GM23338 (cell line): ENCODE data around the gene GPR6. TPM values are rescaled to one million over a fixed set of nuclear protein-coding genes. Genes with fewer than 3 reads are reported as not detected.

Experiments
- ATAC-seq: fragments of 200-7000 bp; cut with Tn5 transposase; 3 replicates; pipeline ENCODE4 v1.9.1; 2020
- DNase-seq: peaks from one replicate; pipeline ENCODE4 v3.0.0-alpha.2; 2015; ENCODE audit warnings: low spot score
- H2AFZ ChIP-seq: fragments of 200-600 bp; sonication (generic); 2 replicates; pipeline ENCODE4 v1.8.0; 2016; ENCODE audit warnings: antibody characterized with exemption, mild to moderate bottlenecking, moderate library complexity
- H3F3A ChIP-seq: fragments of 200-600 bp; sonication (generic); replicated peaks from 2 replicates; pipeline ENCODE4 v1.8.0; 2017; ENCODE audit warnings: antibody characterized with exemption, mixed run types, low read depth
- H3K27ac ChIP-seq: fragments of 200-600 bp; sonication (generic); 2 replicates; pipeline ENCODE4 v1.6.1; 2016; ENCODE audit warnings: low read depth
- H3K27me3 ChIP-seq: fragments of 200-600 bp; sonication (generic); 2 replicates; pipeline ENCODE4 v1.8.0; 2016; ENCODE audit warnings: mild to moderate bottlenecking, mixed run types, moderate library complexity; ENCODE audit not compliant: insufficient read depth
- H3K36me3 ChIP-seq: fragments of 200-600 bp; sonication (generic); 2 replicates; pipeline ENCODE4 v1.8.0; 2016; ENCODE audit warnings: mild to moderate bottlenecking; ENCODE audit not compliant: insufficient read depth
- H3K4me1 ChIP-seq: fragments of 200-600 bp; sonication (generic); 2 replicates; pipeline ENCODE4 v1.8.0; 2016; ENCODE audit warnings: mild to moderate bottlenecking, moderate library complexity; ENCODE audit not compliant: insufficient read depth
- H3K4me2 ChIP-seq: fragments of 200-600 bp; sonication (generic); 2 replicates; pipeline ENCODE4 v1.7.1; 2017; ENCODE audit warnings: mixed run types
- H3K4me3 ChIP-seq: fragments of 200-600 bp; sonication (generic); 2 replicates; pipeline ENCODE4 v1.6.1; 2016; ENCODE audit warnings: mixed run types
- H3K79me2 ChIP-seq: fragments of 200-600 bp; sonication (generic); replicated peaks from 2 replicates; pipeline ENCODE4 v1.8.0; 2017; ENCODE audit warnings: mild to moderate bottlenecking; ENCODE audit not compliant: insufficient read depth
- H3K9me2 ChIP-seq: fragments of 200-600 bp; sonication (generic); 2 replicates; pipeline ENCODE4 v1.8.0; 2017; ENCODE audit not compliant: insufficient read depth
- H4K20me1 ChIP-seq: fragments of 200-600 bp; sonication (generic); replicated peaks from 2 replicates; pipeline ENCODE4 v1.8.0; 2017; ENCODE audit warnings: mild to moderate bottlenecking; ENCODE audit not compliant: insufficient read depth
- H3K27ac Mint-ChIP-seq: 2 replicates; pipeline ENCODE4 v1.8.0; 2020; ENCODE audit warnings: inconsistent platforms, mild to moderate bottlenecking, moderate library complexity, mixed read lengths
- H3K27me3 Mint-ChIP-seq: 3 replicates; pipeline ENCODE4 v1.8.0; 2022; ENCODE audit warnings: low read depth, mild to moderate bottlenecking, moderate library complexity, mixed read lengths, inconsistent platforms; ENCODE audit not compliant: insufficient read depth, poor library complexity
- H3K36me3 Mint-ChIP-seq: 3 replicates; pipeline ENCODE4 v1.8.0; 2021; ENCODE audit warnings: low read depth, mild to moderate bottlenecking, inconsistent platforms, moderate library complexity, mixed read lengths
- H3K4me1 Mint-ChIP-seq: 3 replicates; pipeline ENCODE4 v1.8.0; 2020; ENCODE audit warnings: mild to moderate bottlenecking, inconsistent platforms, mixed read lengths
- H3K4me3 Mint-ChIP-seq: 3 replicates; pipeline ENCODE4 v1.8.0; 2021; ENCODE audit warnings: moderate library complexity, mild to moderate bottlenecking, inconsistent platforms, mixed read lengths
- H3K9me3 Mint-ChIP-seq: 3 replicates; pipeline ENCODE4 v1.8.0; 2020; ENCODE audit warnings: moderate library complexity, mild to moderate bottlenecking, inconsistent platforms, mixed read lengths
- CREB1 ChIP-seq: fragments of 250-450 bp; sonication (Bioruptor Pico); IDR thresholded peaks from 2 replicates; pipeline ENCODE4 v1.5.0; 2020; ENCODE audit warnings: low read depth, mild to moderate bottlenecking, moderate library complexity
- EZH2 ChIP-seq: fragments of 200-600 bp; sonication (generic); IDR thresholded peaks from one replicate; pipeline ENCODE4 v1.8.0; 2017; ENCODE audit warnings: antibody characterized with exemption, mild to moderate bottlenecking, low read depth; ENCODE audit not compliant: unreplicated experiment
- EZH2phosphoT487 ChIP-seq: fragments of 200-600 bp; sonication (generic); IDR thresholded peaks from one replicate; pipeline ENCODE4 v1.8.1; 2018; ENCODE audit warnings: antibody characterized with exemption; ENCODE audit not compliant: unreplicated experiment
- JUNB ChIP-seq: IDR thresholded peaks from one replicate; pipeline ENCODE4 v1.6.1; 2016; ENCODE audit warnings: antibody characterized with exemption; ENCODE audit not compliant: unreplicated experiment
- NANOG ChIP-seq: IDR thresholded peaks from 2 replicates; pipeline ENCODE4 v1.6.1; 2016; ENCODE audit warnings: antibody characterized with exemption, borderline replicate concordance
- POLR2AphosphoS5 ChIP-seq: IDR thresholded peaks from 2 replicates; pipeline ENCODE4 v1.6.1; 2016; ENCODE audit warnings: antibody characterized with exemption, low read depth
- STAT1 ChIP-seq: IDR thresholded peaks from one replicate; pipeline ENCODE4 v1.6.1; 2016; ENCODE audit warnings: antibody characterized with exemption; ENCODE audit not compliant: unreplicated experiment
- ZNF114 ChIP-seq: fragments of 250-450 bp; sonication (Bioruptor Pico); IDR thresholded peaks from 2 replicates; pipeline ENCODE4 v1.5.0; 2020; ENCODE audit warnings: mild to moderate bottlenecking, moderate library complexity
- ZNF331 ChIP-seq: fragments of 250-450 bp; sonication (Bioruptor Pico); IDR thresholded peaks from 2 replicates; pipeline ENCODE4 v1.5.0; 2020; ENCODE audit warnings: low read depth, mild to moderate bottlenecking, moderate library complexity
- polyA plus RNA-seq: library from polyadenylated mRNA; unstranded; fragments of >200 nt; fragmentation: Nextera tagmentation; extraction: Ambion mirVana; gene quantifications from 2 replicates; pipeline ENCODE4 v1.2.1, GENCODE V29; 2016
- total RNA-seq: library from RNA; depleted of rRNA; stranded (reverse); fragments of >200 nt; shearing (Covaris generic); gene quantifications from 2 replicates; pipeline ENCODE4 v1.2.3, GENCODE V29; 2014
- TF ChIP-seq, protein P1 (sequence below), 2 experiments: fragments of 200-600 bp in 1 of 2; sonication (generic) in 1 of 2; conservative IDR thresholded peaks; 2 replicates each; pipeline versions ENCODE4 v1.5.1 to v1.6.1; 2016 to 2017; ENCODE audit warnings: antibody characterized with exemption in 2 of 2, low read depth in 2 of 2, mild to moderate bottlenecking in 2 of 2, moderate library complexity in 1 of 2
- TF ChIP-seq, protein P2 (sequence below): IDR thresholded peaks from one replicate; pipeline ENCODE4 v1.6.1; 2018; ENCODE audit warnings: antibody characterized with exemption; ENCODE audit not compliant: unreplicated experiment
- TF ChIP-seq, protein P3 (sequence below): IDR thresholded peaks from 2 replicates; pipeline ENCODE4 v1.6.1; 2016; ENCODE audit warnings: antibody characterized with exemption
- TF ChIP-seq, protein P4 (sequence below): fragments of 250-450 bp; sonication (Bioruptor Pico); IDR thresholded peaks from 2 replicates; pipeline ENCODE4 v1.5.0; 2020; ENCODE audit warnings: mild to moderate bottlenecking, moderate library complexity

Gene GPR6
- total and polyA plus RNA-seq, 2 experiments from 2014 or later, result 0.49 TPM; not detected in 1

DNA sequence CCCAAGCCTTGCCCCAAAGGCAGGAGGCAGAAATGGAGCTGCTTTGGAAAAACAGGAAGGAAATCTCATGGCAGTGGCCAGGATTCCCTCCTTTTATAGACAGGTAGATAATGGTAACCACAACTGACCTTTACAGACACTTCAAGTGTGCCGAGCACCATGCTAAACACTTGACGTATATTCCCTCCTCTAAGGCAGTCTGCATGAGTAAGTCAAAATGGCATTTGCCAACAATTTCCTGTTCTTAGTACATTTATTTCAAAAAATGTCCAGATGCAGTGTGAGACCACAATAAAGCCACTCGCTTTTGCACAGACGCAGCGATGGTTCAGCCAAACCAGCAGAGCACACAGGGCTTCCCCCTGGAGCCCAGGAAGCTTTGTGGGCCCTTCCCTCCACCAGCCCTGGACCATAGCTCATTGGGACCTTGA lies 16.5 kb upstream of the GPR6 start:
- peaks cover 12% of the 10 kb centered on the region; the same call in 2 of the 3 replicates for H3K36me3 Mint-ChIP-seq
- H3K4me2 ChIP-seq, result no peak overlapping the region
- no peak for DNase-seq

More for the DNA sequence above, 16.5 kb upstream of the GPR6 start:
- Mint-ChIP-seq H3K27me3 (peaks cover 5% of the 10 kb centered on the region), H3K9me3 (peaks cover 24% of the 10 kb centered on the region), H3K27ac (no peak overlapping the region), H3K4me3 (no peak overlapping the region), H3K4me1 (peaks cover 2% of the 10 kb centered on the region; the same call in 1 of the 3 replicates)
- no peak overlapping the region for H2AFZ ChIP-seq
- no peak for TF ChIP-seq STAT1
- TF ChIP-seq, protein P1, sequence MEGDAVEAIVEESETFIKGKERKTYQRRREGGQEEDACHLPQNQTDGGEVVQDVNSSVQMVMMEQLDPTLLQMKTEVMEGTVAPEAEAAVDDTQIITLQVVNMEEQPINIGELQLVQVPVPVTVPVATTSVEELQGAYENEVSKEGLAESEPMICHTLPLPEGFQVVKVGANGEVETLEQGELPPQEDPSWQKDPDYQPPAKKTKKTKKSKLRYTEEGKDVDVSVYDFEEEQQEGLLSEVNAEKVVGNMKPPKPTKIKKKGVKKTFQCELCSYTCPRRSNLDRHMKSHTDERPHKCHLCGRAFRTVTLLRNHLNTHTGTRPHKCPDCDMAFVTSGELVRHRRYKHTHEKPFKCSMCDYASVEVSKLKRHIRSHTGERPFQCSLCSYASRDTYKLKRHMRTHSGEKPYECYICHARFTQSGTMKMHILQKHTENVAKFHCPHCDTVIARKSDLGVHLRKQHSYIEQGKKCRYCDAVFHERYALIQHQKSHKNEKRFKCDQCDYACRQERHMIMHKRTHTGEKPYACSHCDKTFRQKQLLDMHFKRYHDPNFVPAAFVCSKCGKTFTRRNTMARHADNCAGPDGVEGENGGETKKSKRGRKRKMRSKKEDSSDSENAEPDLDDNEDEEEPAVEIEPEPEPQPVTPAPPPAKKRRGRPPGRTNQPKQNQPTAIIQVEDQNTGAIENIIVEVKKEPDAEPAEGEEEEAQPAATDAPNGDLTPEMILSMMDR (conservative IDR thresholded peaks at IDR 0.05; ENCODE audit: low read depth in 2 of 2), result no peak
- TF ChIP-seq, protein P2, sequence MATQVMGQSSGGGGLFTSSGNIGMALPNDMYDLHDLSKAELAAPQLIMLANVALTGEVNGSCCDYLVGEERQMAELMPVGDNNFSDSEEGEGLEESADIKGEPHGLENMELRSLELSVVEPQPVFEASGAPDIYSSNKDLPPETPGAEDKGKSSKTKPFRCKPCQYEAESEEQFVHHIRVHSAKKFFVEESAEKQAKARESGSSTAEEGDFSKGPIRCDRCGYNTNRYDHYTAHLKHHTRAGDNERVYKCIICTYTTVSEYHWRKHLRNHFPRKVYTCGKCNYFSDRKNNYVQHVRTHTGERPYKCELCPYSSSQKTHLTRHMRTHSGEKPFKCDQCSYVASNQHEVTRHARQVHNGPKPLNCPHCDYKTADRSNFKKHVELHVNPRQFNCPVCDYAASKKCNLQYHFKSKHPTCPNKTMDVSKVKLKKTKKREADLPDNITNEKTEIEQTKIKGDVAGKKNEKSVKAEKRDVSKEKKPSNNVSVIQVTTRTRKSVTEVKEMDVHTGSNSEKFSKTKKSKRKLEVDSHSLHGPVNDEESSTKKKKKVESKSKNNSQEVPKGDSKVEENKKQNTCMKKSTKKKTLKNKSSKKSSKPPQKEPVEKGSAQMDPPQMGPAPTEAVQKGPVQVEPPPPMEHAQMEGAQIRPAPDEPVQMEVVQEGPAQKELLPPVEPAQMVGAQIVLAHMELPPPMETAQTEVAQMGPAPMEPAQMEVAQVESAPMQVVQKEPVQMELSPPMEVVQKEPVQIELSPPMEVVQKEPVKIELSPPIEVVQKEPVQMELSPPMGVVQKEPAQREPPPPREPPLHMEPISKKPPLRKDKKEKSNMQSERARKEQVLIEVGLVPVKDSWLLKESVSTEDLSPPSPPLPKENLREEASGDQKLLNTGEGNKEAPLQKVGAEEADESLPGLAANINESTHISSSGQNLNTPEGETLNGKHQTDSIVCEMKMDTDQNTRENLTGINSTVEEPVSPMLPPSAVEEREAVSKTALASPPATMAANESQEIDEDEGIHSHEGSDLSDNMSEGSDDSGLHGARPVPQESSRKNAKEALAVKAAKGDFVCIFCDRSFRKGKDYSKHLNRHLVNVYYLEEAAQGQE, result no peak
- TF ChIP-seq JUNB, result no peak
- TF ChIP-seq NANOG, result no peak
- TF ChIP-seq, protein P3, sequence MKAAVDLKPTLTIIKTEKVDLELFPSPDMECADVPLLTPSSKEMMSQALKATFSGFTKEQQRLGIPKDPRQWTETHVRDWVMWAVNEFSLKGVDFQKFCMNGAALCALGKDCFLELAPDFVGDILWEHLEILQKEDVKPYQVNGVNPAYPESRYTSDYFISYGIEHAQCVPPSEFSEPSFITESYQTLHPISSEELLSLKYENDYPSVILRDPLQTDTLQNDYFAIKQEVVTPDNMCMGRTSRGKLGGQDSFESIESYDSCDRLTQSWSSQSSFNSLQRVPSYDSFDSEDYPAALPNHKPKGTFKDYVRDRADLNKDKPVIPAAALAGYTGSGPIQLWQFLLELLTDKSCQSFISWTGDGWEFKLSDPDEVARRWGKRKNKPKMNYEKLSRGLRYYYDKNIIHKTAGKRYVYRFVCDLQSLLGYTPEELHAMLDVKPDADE, result no peak
- TF ChIP-seq, protein P4, sequence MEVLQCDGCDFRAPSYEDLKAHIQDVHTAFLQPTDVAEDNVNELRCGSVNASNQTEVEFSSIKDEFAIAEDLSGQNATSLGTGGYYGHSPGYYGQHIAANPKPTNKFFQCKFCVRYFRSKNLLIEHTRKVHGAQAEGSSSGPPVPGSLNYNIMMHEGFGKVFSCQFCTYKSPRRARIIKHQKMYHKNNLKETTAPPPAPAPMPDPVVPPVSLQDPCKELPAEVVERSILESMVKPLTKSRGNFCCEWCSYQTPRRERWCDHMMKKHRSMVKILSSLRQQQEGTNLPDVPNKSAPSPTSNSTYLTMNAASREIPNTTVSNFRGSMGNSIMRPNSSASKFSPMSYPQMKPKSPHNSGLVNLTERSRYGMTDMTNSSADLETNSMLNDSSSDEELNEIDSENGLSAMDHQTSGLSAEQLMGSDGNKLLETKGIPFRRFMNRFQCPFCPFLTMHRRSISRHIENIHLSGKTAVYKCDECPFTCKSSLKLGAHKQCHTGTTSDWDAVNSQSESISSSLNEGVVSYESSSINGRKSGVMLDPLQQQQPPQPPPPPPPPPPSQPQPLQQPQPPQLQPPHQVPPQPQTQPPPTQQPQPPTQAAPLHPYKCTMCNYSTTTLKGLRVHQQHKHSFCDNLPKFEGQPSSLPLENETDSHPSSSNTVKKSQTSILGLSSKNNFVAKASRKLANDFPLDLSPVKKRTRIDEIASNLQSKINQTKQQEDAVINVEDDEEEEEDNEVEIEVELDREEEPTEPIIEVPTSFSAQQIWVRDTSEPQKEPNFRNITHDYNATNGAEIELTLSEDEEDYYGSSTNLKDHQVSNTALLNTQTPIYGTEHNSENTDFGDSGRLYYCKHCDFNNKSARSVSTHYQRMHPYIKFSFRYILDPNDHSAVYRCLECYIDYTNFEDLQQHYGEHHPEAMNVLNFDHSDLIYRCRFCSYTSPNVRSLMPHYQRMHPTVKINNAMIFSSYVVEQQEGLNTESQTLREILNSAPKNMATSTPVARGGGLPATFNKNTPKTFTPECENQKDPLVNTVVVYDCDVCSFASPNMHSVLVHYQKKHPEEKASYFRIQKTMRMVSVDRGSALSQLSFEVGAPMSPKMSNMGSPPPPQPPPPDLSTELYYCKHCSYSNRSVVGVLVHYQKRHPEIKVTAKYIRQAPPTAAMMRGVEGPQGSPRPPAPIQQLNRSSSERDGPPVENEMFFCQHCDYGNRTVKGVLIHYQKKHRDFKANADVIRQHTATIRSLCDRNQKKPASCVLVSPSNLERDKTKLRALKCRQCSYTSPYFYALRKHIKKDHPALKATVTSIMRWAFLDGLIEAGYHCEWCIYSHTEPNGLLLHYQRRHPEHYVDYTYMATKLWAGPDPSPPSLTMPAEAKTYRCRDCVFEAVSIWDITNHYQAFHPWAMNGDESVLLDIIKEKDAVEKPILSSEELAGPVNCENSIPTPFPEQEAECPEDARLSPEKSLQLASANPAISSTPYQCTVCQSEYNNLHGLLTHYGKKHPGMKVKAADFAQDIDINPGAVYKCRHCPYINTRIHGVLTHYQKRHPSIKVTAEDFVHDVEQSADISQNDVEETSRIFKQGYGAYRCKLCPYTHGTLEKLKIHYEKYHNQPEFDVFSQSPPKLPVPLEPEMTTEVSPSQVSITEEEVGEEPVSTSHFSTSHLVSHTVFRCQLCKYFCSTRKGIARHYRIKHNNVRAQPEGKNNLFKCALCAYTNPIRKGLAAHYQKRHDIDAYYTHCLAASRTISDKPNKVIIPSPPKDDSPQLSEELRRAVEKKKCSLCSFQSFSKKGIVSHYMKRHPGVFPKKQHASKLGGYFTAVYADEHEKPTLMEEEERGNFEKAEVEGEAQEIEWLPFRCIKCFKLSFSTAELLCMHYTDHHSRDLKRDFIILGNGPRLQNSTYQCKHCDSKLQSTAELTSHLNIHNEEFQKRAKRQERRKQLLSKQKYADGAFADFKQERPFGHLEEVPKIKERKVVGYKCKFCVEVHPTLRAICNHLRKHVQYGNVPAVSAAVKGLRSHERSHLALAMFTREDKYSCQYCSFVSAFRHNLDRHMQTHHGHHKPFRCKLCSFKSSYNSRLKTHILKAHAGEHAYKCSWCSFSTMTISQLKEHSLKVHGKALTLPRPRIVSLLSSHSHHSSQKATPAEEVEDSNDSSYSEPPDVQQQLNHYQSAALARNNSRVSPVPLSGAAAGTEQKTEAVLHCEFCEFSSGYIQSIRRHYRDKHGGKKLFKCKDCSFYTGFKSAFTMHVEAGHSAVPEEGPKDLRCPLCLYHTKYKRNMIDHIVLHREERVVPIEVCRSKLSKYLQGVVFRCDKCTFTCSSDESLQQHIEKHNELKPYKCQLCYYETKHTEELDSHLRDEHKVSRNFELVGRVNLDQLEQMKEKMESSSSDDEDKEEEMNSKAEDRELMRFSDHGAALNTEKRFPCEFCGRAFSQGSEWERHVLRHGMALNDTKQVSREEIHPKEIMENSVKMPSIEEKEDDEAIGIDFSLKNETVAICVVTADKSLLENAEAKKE (CRISPR knock-in tag), result no peak
- TF ChIP-seq POLR2AphosphoS5, result no peak
- TF ChIP-seq ZNF331 (CRISPR knock-in tag), result no peak
- TF ChIP-seq CREB1 (CRISPR knock-in tag), result no peak
- TF ChIP-seq EZH2, result no peak
- TF ChIP-seq EZH2phosphoT487, result no peak
- no peak for TF ChIP-seq ZNF114
- no peaks in the 10 kb centered on the region for H3K4me1 ChIP-seq
- no peaks in the 10 kb centered on the region for H3F3A ChIP-seq
- H3K27me3 ChIP-seq, result no peaks in the 10 kb centered on the region
- no peaks in the 10 kb centered on the region for H3K36me3 ChIP-seq
- ATAC-seq, result no peak
- H3K27ac ChIP-seq, result no peak overlapping the region
- H4K20me1 ChIP-seq, result no peaks in the 10 kb centered on the region
- no peak overlapping the region for H3K4me3 ChIP-seq
- H3K79me2 ChIP-seq, result no peaks in the 10 kb centered on the region
- 0 out of 2 replicates have a peak, but pooled peaks cover 6% of the 10 kb centered on the region for H3K9me2 ChIP-seq
